Measurements from ENCODE around the gene CDK11A. TPM values are rescaled to one million over a fixed set of nuclear protein-coding genes. Genes with fewer than 3 reads are reported as not detected.
A peak's percentile ranks its signal among the peaks of the same experiment; 100 is the strongest.
"Not testable (repeated sequence)": the region's sequence is repeated elsewhere in the genome, so short reads cannot be mapped to it uniquely, and the experiment has no call there.

The CDK11A gene
- total RNA-seq, 4 donors from 2014 or later = 10.8 to 53.4 (median 23.8) TPM

DNA sequence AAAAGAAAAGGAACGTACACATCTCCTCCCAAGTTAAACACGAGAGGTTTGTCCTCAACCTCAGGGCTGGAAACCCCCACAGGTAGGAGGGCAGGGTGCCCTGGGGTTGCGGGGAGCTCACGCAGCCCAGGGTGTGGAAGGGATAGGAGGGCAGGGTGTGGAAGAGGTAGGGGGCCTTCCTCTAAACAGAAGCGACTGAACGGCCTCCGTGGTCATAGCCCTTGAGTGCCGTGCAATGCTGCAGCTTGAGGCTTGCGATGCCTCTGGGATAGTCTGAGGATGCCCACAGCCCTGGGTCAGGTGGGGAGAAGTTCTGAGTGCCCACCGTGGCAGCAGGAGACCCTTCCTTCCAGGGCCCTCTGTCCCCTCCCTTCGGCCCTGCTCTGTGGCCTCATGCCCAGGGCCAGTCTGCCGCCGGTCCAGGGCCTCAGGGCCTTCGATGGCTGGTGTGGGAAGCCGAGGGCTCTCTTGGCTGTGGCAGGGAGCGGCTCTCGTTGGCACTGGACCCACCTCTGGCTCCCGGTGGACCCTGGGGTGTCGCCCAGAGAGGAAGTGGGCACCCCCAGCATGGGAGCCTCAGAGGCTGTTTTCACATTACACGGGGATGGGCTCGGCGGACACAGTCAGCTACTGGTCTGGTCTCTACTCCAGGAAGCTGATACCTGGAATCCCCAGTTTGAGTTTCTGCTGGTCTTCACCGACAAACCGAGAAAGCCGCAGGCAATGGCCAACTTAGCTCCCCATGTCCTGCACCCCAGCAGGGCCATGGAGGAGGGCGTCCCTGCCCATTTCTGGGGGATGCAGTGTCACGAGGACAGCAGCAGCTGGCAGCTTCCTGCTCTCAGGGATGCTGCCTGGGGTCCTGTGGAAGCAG lies 59.0 kb downstream of the CDK11A start:
- Histone ChIP-seq H3K4me3 (no peak overlapping the region), H3K27ac (no peak overlapping the region), H3K9me3 (no peaks in the 10 kb centered on the region), H3K27me3 (no peaks in the 10 kb centered on the region), H3K4me1 (no peaks in the 10 kb centered on the region), H3K36me3 (peaks cover 0 to 64% of the 10 kb centered on the region in 2 donors)
- ATAC-seq = no peak
- WGBS, 2 donors (ENCODE audit: low coverage in 1 of 2) = 79 to 83% methylated on average over 1 to 4 of the region's 27 CpGs
- TF ChIP-seq, protein P1, sequence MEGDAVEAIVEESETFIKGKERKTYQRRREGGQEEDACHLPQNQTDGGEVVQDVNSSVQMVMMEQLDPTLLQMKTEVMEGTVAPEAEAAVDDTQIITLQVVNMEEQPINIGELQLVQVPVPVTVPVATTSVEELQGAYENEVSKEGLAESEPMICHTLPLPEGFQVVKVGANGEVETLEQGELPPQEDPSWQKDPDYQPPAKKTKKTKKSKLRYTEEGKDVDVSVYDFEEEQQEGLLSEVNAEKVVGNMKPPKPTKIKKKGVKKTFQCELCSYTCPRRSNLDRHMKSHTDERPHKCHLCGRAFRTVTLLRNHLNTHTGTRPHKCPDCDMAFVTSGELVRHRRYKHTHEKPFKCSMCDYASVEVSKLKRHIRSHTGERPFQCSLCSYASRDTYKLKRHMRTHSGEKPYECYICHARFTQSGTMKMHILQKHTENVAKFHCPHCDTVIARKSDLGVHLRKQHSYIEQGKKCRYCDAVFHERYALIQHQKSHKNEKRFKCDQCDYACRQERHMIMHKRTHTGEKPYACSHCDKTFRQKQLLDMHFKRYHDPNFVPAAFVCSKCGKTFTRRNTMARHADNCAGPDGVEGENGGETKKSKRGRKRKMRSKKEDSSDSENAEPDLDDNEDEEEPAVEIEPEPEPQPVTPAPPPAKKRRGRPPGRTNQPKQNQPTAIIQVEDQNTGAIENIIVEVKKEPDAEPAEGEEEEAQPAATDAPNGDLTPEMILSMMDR (IDR thresholded peaks at IDR 0.05) = no peak
- TF ChIP-seq EP300 (IDR thresholded peaks at IDR 0.05) (no peak), POLR2AphosphoS5 (IDR thresholded peaks at IDR 0.05) (no peak), POLR2A (IDR thresholded peaks at IDR 0.05) (no peak)

DNA sequence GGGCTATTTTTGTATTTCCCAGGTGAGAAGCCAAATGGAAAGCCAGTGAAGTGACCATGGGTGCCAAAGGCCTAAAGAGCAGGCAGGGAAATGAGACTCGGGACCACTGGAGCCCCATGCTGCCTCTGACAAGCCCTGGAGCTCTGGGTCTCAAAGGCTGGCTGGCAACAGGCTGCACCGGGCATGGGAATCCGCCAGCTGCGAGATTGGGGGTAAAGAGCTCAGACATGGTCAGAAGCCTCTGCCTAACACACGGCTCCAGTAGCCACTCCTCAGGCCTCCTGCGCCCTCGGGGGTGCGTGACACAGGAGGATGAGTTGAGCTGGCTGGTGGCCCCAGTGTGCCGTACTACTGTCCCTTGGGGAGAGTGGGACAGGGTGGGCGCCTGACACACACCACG lies 59.8 kb downstream of the CDK11A start:
- not testable (repeated sequence) for H3K27me3 ChIP-seq, ATAC-seq, H3K4me1 ChIP-seq, H3K9me3 ChIP-seq, H3K4me3 ChIP-seq, H3K27ac ChIP-seq
- peaks cover 0 to 56% of the 10 kb centered on the region in 2 donors for H3K36me3 ChIP-seq
- WGBS, 2 donors (ENCODE audit: low coverage in 1 of 2) = no CpG with 5 or more reads among the region's 11 CpGs

DNA sequence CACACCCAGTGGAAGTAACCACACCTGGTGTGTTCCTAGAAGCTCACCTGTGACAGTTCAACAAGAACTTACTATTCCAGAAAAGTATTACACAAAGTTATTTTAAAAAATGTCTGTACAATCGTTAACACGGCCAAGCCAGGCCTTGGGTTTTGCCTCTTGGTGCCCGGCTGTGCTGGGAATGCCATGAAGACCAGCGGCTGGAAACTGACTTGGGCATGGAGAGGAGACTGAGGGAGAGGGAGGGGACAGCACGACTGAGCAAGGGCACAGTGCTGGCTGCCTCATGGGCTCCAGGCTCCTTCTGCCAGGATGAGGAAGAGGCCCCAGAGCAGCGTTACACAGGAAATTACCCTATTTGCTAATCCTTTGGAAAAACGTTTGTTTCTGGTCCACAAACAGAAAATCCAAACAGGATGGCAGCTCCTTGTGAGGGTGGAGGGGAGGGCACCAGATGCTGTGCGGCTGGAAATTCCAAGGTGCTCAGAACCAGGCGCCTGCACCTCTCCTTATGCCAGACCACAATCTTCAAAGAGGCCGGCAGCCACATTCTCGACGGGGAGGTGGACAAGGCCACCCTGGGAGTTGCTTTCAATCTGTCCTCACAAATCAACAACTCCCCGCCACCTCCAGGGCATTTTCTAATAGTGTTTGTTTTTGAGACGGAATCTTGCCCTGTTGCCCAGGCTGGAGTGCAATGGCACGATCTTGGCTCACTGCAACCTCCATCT lies 61.2 kb downstream of the CDK11A start:
- H3K4me3 ChIP-seq, ATAC-seq, H3K9me3 ChIP-seq, H3K27me3 ChIP-seq: not testable (repeated sequence)
- peak overlapping the region in 2 of 4 donors; percentile 48 to 67 for H3K27ac ChIP-seq
- 82% methylated on average over 5 of the region's 15 CpGs; no CpG with 5 or more reads in 1 of the 2 donors for WGBS, 2 donors (ENCODE audit: low coverage in 1 of 2)
- peaks cover 0 to 42% of the 10 kb centered on the region in 2 donors for H3K36me3 ChIP-seq
- H3K4me1 ChIP-seq = peaks cover 0 to 11% (median 0%) of the 10 kb centered on the region in 3 donors

DNA sequence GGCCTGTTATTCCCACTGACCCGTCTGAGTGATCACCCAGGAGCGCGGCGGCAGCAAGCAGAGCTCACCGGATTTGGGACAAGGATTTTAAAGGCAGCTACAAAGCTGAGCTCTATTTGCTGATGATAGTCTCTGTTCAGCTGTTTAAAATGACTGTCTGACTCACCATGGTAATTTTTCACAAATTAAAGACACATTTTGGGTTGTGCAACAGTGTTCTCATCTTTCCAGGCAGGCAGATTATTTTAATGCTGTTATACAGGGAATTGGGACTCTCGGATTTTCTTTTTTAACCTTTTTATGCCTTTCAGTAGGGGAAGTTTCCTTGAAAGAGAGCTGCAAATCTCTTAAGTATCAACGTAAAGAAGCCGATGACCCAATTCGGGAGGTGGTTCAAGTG lies 61.8 kb downstream of the CDK11A start:
- H3K9me3 ChIP-seq, H3K4me3 ChIP-seq, H3K27me3 ChIP-seq: not testable (repeated sequence)
- peak overlapping the region in 2 of 4 donors; percentile 48 to 67 for H3K27ac ChIP-seq
- peaks cover 0 to 36% of the 10 kb centered on the region in 2 donors for H3K36me3 ChIP-seq
- WGBS, 2 donors (ENCODE audit: low coverage in 1 of 2) = 73 to 100% methylated on average over 2 to 3 of the region's 9 CpGs
- H3K4me1 ChIP-seq = peaks cover 0 to 15% (median 0%) of the 10 kb centered on the region in 3 donors
- peak; percentile 26 for ATAC-seq

DNA sequence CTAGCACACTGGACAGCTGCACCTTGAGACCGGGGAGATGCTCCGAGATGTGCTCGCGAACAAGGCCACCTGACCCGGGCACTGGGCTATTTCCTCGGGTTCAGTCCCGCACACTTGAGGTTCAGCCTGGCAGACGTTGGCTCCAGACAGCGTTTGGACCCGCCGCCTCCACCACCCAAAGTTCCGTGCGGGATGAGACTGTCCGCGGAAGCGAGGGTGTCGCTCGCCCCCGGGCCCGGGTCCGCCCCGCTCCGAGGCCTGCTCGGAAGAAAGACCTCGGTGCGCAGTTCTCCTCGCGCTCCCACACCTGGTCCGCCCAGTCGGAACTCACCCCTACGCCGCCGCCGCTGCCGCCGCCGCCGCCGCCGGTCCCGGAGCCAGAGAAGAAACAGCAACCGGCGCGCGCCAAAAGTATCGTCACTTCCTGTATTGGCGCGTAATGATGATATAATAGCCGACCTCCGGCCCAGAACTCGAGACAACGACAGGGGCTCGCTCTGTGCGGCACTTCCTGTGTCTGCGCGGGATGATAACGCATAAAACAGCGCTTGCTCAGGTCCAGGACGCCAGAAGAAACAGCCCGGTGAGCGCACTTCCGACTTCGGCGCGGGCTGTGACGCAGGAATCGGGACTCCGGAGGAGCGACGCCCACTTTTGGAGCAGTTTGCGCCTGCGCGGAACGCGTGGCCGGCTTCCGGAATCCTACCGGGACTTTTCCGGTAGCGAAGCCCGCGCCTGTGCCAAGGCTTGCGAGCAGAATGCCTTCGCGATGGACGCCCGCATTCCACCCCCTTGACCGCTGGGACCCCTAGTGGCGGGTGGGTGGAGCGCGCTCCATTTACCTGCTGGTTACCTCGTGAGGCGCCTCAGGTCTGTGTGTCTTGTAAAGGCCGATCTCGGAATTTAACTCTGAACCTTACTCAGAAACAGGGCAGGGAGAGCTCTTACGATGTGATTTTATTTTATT lies 65.3 kb downstream of the CDK11A start, which contains the start of gene CDK11B:
CDK11B (minus strand) TSS at position 422 of the 967 bp plus-strand sequence. CDS start 1,519 bp downstream, outside the sequence.
- no CpG with 5 or more reads among the region's 96 CpGs for WGBS, 2 donors (ENCODE audit: low coverage in 1 of 2)
- TF ChIP-seq, protein P1 (IDR thresholded peaks at IDR 0.05) = peak in 2 of 4 experiments; percentile 39 to 44
- TF ChIP-seq POLR2AphosphoS5 (IDR thresholded peaks at IDR 0.05) (peak; percentile 79), POLR2A (IDR thresholded peaks at IDR 0.05) (peak in 1 of 2 donors; percentile 47)
- ATAC-seq = peak; percentile 94

More for the DNA sequence above, 65.3 kb downstream of the CDK11A start, which contains the start of gene CDK11B:
- Histone ChIP-seq H3K36me3 (peaks cover 0 to 41% of the 10 kb centered on the region in 2 donors), H3K4me1 (peaks cover 0 to 32% (median 0%) of the 10 kb centered on the region in 3 donors), H3K4me3 (peak within 1 kb of the TSS; percentile 74 to 82), H3K27ac (peak within 1 kb of the TSS; percentile 77 to 98 (median 92))
- H3K27me3 ChIP-seq, H3K9me3 ChIP-seq: not testable (repeated sequence)

Other genes starting within 250 kb of the CDK11A start
- gene ATAD3A, start 212.2 kb downstream of the CDK11A start, total RNA-seq = 10 to 100 TPM; 14.9 to 32.9 (median 19.1) TPM
- 10 to 100 TPM; 12.0 to 18.1 (median 14.4) TPM for gene TMEM240, start 183.7 kb downstream of the CDK11A start, total RNA-seq
- 100 to 1,000 TPM in 2 of 4 donors, 10 to 100 TPM in 2; 90.5 to 109 (median 98.9) TPM for gene SSU72, start 149.5 kb downstream of the CDK11A start, total RNA-seq
- under 1 TPM in 2 of 4 donors, not detected in 2; 0.54 TPM for gene FNDC10, start 124.2 kb downstream of the CDK11A start, total RNA-seq
- 10 to 100 TPM; 51.4 to 85.3 (median 69.3) TPM for gene MIB2, start 108.9 kb downstream of the CDK11A start, total RNA-seq
- gene MMP23B, start 92.2 kb downstream of the CDK11A start, total RNA-seq = 10 to 100 TPM in 2 of 4 donors, 1 to 10 TPM in 2; 5.5 to 27.2 (median 9.4) TPM
- 10 to 100 TPM; 19.2 to 59.3 (median 25.4) TPM for gene CDK11B, start 65.4 kb downstream of the CDK11A start, total RNA-seq
- gene SLC35E2B, start 31.6 kb downstream of the CDK11A start, total RNA-seq = 10 to 100 TPM; 18.7 to 56.9 (median 37.9) TPM
- gene NADK, start 54.1 kb upstream of the CDK11A start, total RNA-seq = 10 to 100 TPM; 69.8 to 82.5 (median 73.8) TPM
- gene GNB1, start 166.7 kb upstream of the CDK11A start, total RNA-seq = 100 to 1,000 TPM; 129 to 175 (median 136) TPM
- under 1 TPM in 2 of 4 donors, not detected in 2; 0.40 to 0.47 TPM for gene CALML6, start 190.9 kb upstream of the CDK11A start, total RNA-seq
- 1 to 10 TPM in 3 of 4 donors, under 1 TPM in 1; 0.40 to 3.1 (median 1.8) TPM for gene TMEM52, start 194.9 kb upstream of the CDK11A start, total RNA-seq

All from gastroesophageal sphincter (tissue), 4 donors.